ACC112 (cell line): ENCODE results near the gene ZNF76.

ENCODE experiments used
- H2AFZ ChIP-seq: fragments of 200-600 bp; sonication (generic); one replicate; pipeline ENCODE4 v1.6.0; 2017; ENCODE audit warnings: antibody characterized with exemption, low read length; ENCODE audit not compliant: unreplicated experiment
- H3K27ac ChIP-seq: fragments of 200-600 bp; sonication (generic); 2 replicates; pipeline ENCODE4 v1.5.1; 2014; ENCODE audit warnings: low read depth, mild to moderate bottlenecking, antibody characterized with exemption, low read length, moderate library complexity
- H3K27me3 ChIP-seq: fragments of 200-600 bp; sonication (generic); 2 replicates; pipeline ENCODE4 v1.6.1; 2014; ENCODE audit warnings: mild to moderate bottlenecking, antibody characterized with exemption, low read length, moderate library complexity, mixed read lengths; ENCODE audit not compliant: insufficient read depth
- H3K36me3 ChIP-seq: fragments of 200-600 bp; sonication (generic); 2 replicates; pipeline ENCODE4 v1.6.1; 2016; ENCODE audit warnings: mild to moderate bottlenecking, antibody characterized with exemption, low read length, moderate library complexity, mixed read lengths; ENCODE audit not compliant: insufficient read depth
- H3K4me1 ChIP-seq: fragments of 200-600 bp; sonication (generic); one replicate; pipeline ENCODE4 v1.6.1; 2016; ENCODE audit warnings: low read length, mixed read lengths; ENCODE audit not compliant: insufficient read depth, unreplicated experiment, control insufficient read depth
- H3K4me3 ChIP-seq: fragments of 200-600 bp; sonication (generic); 2 replicates; pipeline ENCODE4 v1.5.1; 2014; ENCODE audit warnings: mild to moderate bottlenecking, low read depth, low read length
- H3K79me2 ChIP-seq: fragments of 200-600 bp; sonication (generic); one replicate; pipeline ENCODE4 v1.6.0; 2016; ENCODE audit warnings: low read length; ENCODE audit not compliant: control insufficient read depth, unreplicated experiment, insufficient read depth

Gene ZNF76

GRCh38 chr6:35288834-35289233 is 29.3 kb downstream of the ZNF76 start:
- no peaks in the 10 kb centered on the region for H3K79me2 ChIP-seq
- H3K4me1 ChIP-seq, result no peaks in the 10 kb centered on the region
- H3K36me3 ChIP-seq, result peaks cover 16% of the 10 kb centered on the region; the same call in 1 of the 2 replicates
- no peak overlapping the region for H3K4me3 ChIP-seq
- H3K27ac ChIP-seq, result no peak overlapping the region
- H2AFZ ChIP-seq, result no peak overlapping the region
- no peaks in the 10 kb centered on the region for H3K27me3 ChIP-seq

GRCh38 chr6:35291491-35291890 is 32.0 kb downstream of the ZNF76 start:
- peaks cover 10% of the 10 kb centered on the region; the same call in 1 of the 2 replicates for H3K36me3 ChIP-seq
- H3K4me3 ChIP-seq, result no peak overlapping the region
- no peaks in the 10 kb centered on the region for H3K27me3 ChIP-seq
- no peak overlapping the region for H3K27ac ChIP-seq
- no peaks in the 10 kb centered on the region for H3K4me1 ChIP-seq
- H2AFZ ChIP-seq, result no peak overlapping the region
- H3K79me2 ChIP-seq, result no peaks in the 10 kb centered on the region

GRCh38 chr6:35292494-35292893 is 33.0 kb downstream of the ZNF76 start:
- H3K4me3 ChIP-seq, result no peak overlapping the region
- no peaks in the 10 kb centered on the region for H3K79me2 ChIP-seq
- H3K27ac ChIP-seq, result no peak overlapping the region
- no peaks in the 10 kb centered on the region for H3K4me1 ChIP-seq
- H3K36me3 ChIP-seq, result peaks cover 9% of the 10 kb centered on the region; the same call in 1 of the 2 replicates
- H2AFZ ChIP-seq, result no peak overlapping the region
- H3K27me3 ChIP-seq, result no peaks in the 10 kb centered on the region

- Histone ChIP-seq H3K4me3 (no peak overlapping the region), H3K27ac (no peak overlapping the region), H2AFZ (no peak overlapping the region), H3K36me3 (no peaks in the 10 kb centered on the region), H3K79me2 (no peaks in the 10 kb centered on the region), H3K4me1 (no peaks in the 10 kb centered on the region), H3K27me3 (no peaks in the 10 kb centered on the region)
Observed at GRCh38 chr6:35293681-35294080, 34.1 kb downstream of the ZNF76 start.

GRCh38 chr6:35294308-35294945 is 34.9 kb downstream of the ZNF76 start:
- no peaks in the 10 kb centered on the region for H3K36me3 ChIP-seq
- H3K4me1 ChIP-seq, result no peaks in the 10 kb centered on the region
- no peak overlapping the region for H3K27ac ChIP-seq
- H2AFZ ChIP-seq, result no peak overlapping the region
- H3K79me2 ChIP-seq, result no peaks in the 10 kb centered on the region
- no peaks in the 10 kb centered on the region for H3K27me3 ChIP-seq
- no peak overlapping the region for H3K4me3 ChIP-seq

- Histone ChIP-seq H3K27ac (no peak overlapping the region), H3K4me3 (no peak overlapping the region), H2AFZ (no peak overlapping the region), H3K4me1 (no peaks in the 10 kb centered on the region), H3K27me3 (no peaks in the 10 kb centered on the region), H3K36me3 (no peaks in the 10 kb centered on the region), H3K79me2 (no peaks in the 10 kb centered on the region)
Observed at GRCh38 chr6:35295036-35295435, 35.5 kb downstream of the ZNF76 start.

- Histone ChIP-seq H3K36me3 (no peaks in the 10 kb centered on the region), H3K27me3 (no peaks in the 10 kb centered on the region), H3K4me3 (no peak overlapping the region), H2AFZ (no peak overlapping the region), H3K27ac (no peak overlapping the region), H3K4me1 (no peaks in the 10 kb centered on the region), H3K79me2 (no peaks in the 10 kb centered on the region)
Observed at GRCh38 chr6:35295521-35296315, 36.2 kb downstream of the ZNF76 start.

- Histone ChIP-seq H3K27me3 (no peaks in the 10 kb centered on the region), H3K27ac (no peak overlapping the region), H3K36me3 (no peaks in the 10 kb centered on the region), H3K4me1 (no peaks in the 10 kb centered on the region), H3K79me2 (no peaks in the 10 kb centered on the region), H3K4me3 (no peak overlapping the region), H2AFZ (no peak overlapping the region)
Observed at GRCh38 chr6:35296931-35297600, 37.5 kb downstream of the ZNF76 start.

- Histone ChIP-seq H3K36me3 (no peaks in the 10 kb centered on the region), H3K27ac (no peak within 1 kb of the TSS), H3K27me3 (no peaks in the 10 kb centered on the region), H2AFZ (no peak within 1 kb of the TSS), H3K4me1 (peaks cover 4% of the 10 kb centered on the region), H3K4me3 (no peak within 1 kb of the TSS), H3K79me2 (no peaks in the 10 kb centered on the region)
Observed at GRCh38 chr6:35297601-35298481, 38.3 kb downstream of the ZNF76 start, which contains the start of gene DEF6. DEF6 (plus strand) TSS chr6:35297818; CDS start chr6:35297857, 39 bp downstream.

- H3K4me1 ChIP-seq, result peaks cover 9% of the 10 kb centered on the region
- no peak overlapping the region for H2AFZ ChIP-seq
- no peaks in the 10 kb centered on the region for H3K79me2 ChIP-seq
- H3K36me3 ChIP-seq, result no peaks in the 10 kb centered on the region
- H3K27ac ChIP-seq, result no peak overlapping the region
- H3K4me3 ChIP-seq, result no peak overlapping the region
- no peaks in the 10 kb centered on the region for H3K27me3 ChIP-seq
Observed at GRCh38 chr6:35298625-35299140, 39.1 kb downstream of the ZNF76 start.
